Trophoblast cell (in vitro differentiated cells and primary cell): Measurements from ENCODE around the gene TEKTIP1.

Source experiments
- DNase-seq, 2 donors: peaks; one replicate each; pipeline ENCODE4 v3.0.0-alpha.2; 2016
- H2AFZ ChIP-seq: 2 replicates; pipeline ENCODE4 v1.6.1; 2013; ENCODE audit warnings: low read length, moderate library complexity, mild to moderate bottlenecking; ENCODE audit not compliant: insufficient read depth, poor library complexity
- H2AK5ac ChIP-seq: 2 replicates; pipeline ENCODE4 v1.6.1; 2013; ENCODE audit warnings: mild to moderate bottlenecking, low read length
- H2BK120ac ChIP-seq: 2 replicates; pipeline ENCODE4 v1.6.1; 2013; ENCODE audit warnings: low read length, mild to moderate bottlenecking, moderate library complexity; ENCODE audit not compliant: insufficient read depth, poor library complexity
- H2BK12ac ChIP-seq: 2 replicates; pipeline ENCODE4 v1.6.1; 2013; ENCODE audit warnings: mild to moderate bottlenecking, low read length, moderate library complexity
- H2BK5ac ChIP-seq: 2 replicates; pipeline ENCODE4 v1.6.1; 2013; ENCODE audit warnings: low read length, low read depth, moderate library complexity, mild to moderate bottlenecking; ENCODE audit not compliant: poor library complexity
- H3K14ac ChIP-seq: 2 replicates; pipeline ENCODE4 v1.6.1; 2013; ENCODE audit warnings: mild to moderate bottlenecking, low read length
- H3K18ac ChIP-seq: 2 replicates; pipeline ENCODE4 v1.6.1; 2013; ENCODE audit warnings: mild to moderate bottlenecking, low read length
- H3K23ac ChIP-seq: 2 replicates; pipeline ENCODE4 v1.6.1; 2013; ENCODE audit warnings: low read length
- H3K27ac ChIP-seq: 2 replicates; pipeline ENCODE4 v1.5.1; 2013; ENCODE audit warnings: low read depth, mild to moderate bottlenecking, inconsistent platforms, low read length, moderate library complexity
- H3K27me3 ChIP-seq: 2 replicates; pipeline ENCODE4 v1.6.1; 2013; ENCODE audit warnings: inconsistent platforms, mild to moderate bottlenecking, low read length, moderate library complexity; ENCODE audit not compliant: insufficient read depth
- H3K36me3 ChIP-seq, 2 experiments: 1 replicate in 1 of 2; 2 replicates in 1 of 2; pipeline ENCODE4 v1.6.1; 2013; ENCODE audit warnings: low read length in 2 of 2, mild to moderate bottlenecking in 2 of 2, moderate library complexity in 1 of 2; ENCODE audit not compliant: insufficient read depth in 2 of 2, control insufficient read depth in 1 of 2
- H3K4ac ChIP-seq: 2 replicates; pipeline ENCODE4 v1.6.1; 2013; ENCODE audit warnings: low read depth, mild to moderate bottlenecking, low read length, moderate library complexity
- H3K4me1 ChIP-seq, 2 experiments: 1 replicate in 1 of 2; 2 replicates in 1 of 2; pipeline ENCODE4 v1.6.1; 2013; ENCODE audit warnings: low read length in 2 of 2, mild to moderate bottlenecking in 2 of 2, moderate library complexity in 1 of 2; ENCODE audit not compliant: insufficient read depth in 2 of 2, control insufficient read depth in 1 of 2
- H3K4me2 ChIP-seq: 2 replicates; pipeline ENCODE4 v1.6.1; 2013; ENCODE audit warnings: inconsistent platforms, mild to moderate bottlenecking, low read length, moderate library complexity
- H3K4me3 ChIP-seq: 2 replicates; pipeline ENCODE4 v1.5.1; 2013; ENCODE audit warnings: mild to moderate bottlenecking, low read depth, low read length, inconsistent platforms
- H3K79me1 ChIP-seq: one replicate; pipeline ENCODE4 v1.6.1; 2013; ENCODE audit warnings: low read length
- H3K79me2 ChIP-seq: 2 replicates; pipeline ENCODE4 v1.6.1; 2013; ENCODE audit warnings: low read length, mild to moderate bottlenecking; ENCODE audit not compliant: control insufficient read depth, insufficient read depth, poor library complexity
- H3K9ac ChIP-seq: 2 replicates; pipeline ENCODE4 v1.6.1; 2013; ENCODE audit warnings: mild to moderate bottlenecking, low read length
- H3K9me3 ChIP-seq: 2 replicates; pipeline ENCODE4 v1.6.1; 2013; ENCODE audit warnings: low read depth, mild to moderate bottlenecking, control low read depth, inconsistent platforms, low read length; ENCODE audit not compliant: insufficient read depth
- H4K12ac ChIP-seq: 2 replicates; pipeline ENCODE4 v1.6.1; 2013; ENCODE audit warnings: low read depth, mild to moderate bottlenecking, low read length, moderate library complexity
- H4K8ac ChIP-seq: 2 replicates; pipeline ENCODE4 v1.6.1; 2013; ENCODE audit warnings: low read depth, mild to moderate bottlenecking, low read length, moderate library complexity
- H4K91ac ChIP-seq: one replicate; pipeline ENCODE4 v1.6.1; 2013; ENCODE audit warnings: low read depth, mild to moderate bottlenecking, low read length, moderate library complexity
- WGBS: extraction: QIAGEN DNeasy Blood & Tissue Kit; methylation state at CpG from one replicate; pipeline ENCODE4 v1.1.7; 2013; ENCODE audit warnings: missing lambda C conversion rate; ENCODE audit not compliant: insufficient read length, insufficient coverage; ENCODE audit errors: extremely low coverage; 5-methylcytosine and 5-hydroxymethylcytosine counted together

TEKTIP1 gene

GRCh38 chr19:3589949-3590348, 51.0 kb downstream of the TEKTIP1 start:
- Histone ChIP-seq H2BK120ac (no peak overlapping the region), H3K9ac (no peak overlapping the region), H3K18ac (no peak overlapping the region), H3K4me1 (peaks cover 0 to 3% of the 10 kb centered on the region in 2 experiments), H3K14ac (no peak overlapping the region), H2BK5ac (no peak overlapping the region), H3K79me2 (no peaks in the 10 kb centered on the region), H3K27ac (no peak overlapping the region), H3K27me3 (peaks cover 19% of the 10 kb centered on the region), H3K4me2 (no peak overlapping the region), H3K9me3 (peaks cover 16% of the 10 kb centered on the region), H2AK5ac (no peak overlapping the region), H4K91ac (no peak overlapping the region), H3K36me3 (no peaks in the 10 kb centered on the region), H4K12ac (no peak overlapping the region), H3K23ac (no peak overlapping the region), H4K8ac (no peak overlapping the region), H2AFZ (no peak overlapping the region), H3K4me3 (no peak overlapping the region), H2BK12ac (no peak overlapping the region), H3K4ac (no peak overlapping the region), H3K79me1 (peaks cover 2% of the 10 kb centered on the region)
- no peak for DNase-seq
- no CpG with 5 or more reads among the region's 22 CpGs for WGBS

GRCh38 chr19:3590991-3591659, 52.2 kb downstream of the TEKTIP1 start:
- Histone ChIP-seq H3K27ac (no peak overlapping the region), H3K27me3 (peaks cover 7% of the 10 kb centered on the region), H2BK5ac (no peak overlapping the region), H4K8ac (no peak overlapping the region), H3K9ac (no peak overlapping the region), H3K4me1 (no peaks in the 10 kb centered on the region), H3K14ac (no peak overlapping the region), H3K79me2 (no peaks in the 10 kb centered on the region), H3K36me3 (no peaks in the 10 kb centered on the region), H3K4ac (no peak overlapping the region), H2BK120ac (no peak overlapping the region), H2BK12ac (no peak overlapping the region), H4K12ac (no peak overlapping the region), H3K23ac (no peak overlapping the region), H3K4me2 (no peak overlapping the region), H3K79me1 (no peaks in the 10 kb centered on the region), H2AFZ (no peak overlapping the region), H3K18ac (no peak overlapping the region), H3K4me3 (no peak overlapping the region), H2AK5ac (no peak overlapping the region), H3K9me3 (peaks cover 16% of the 10 kb centered on the region), H4K91ac (no peak overlapping the region)
- no peak for DNase-seq
- no CpG with 5 or more reads among the region's 8 CpGs for WGBS

GRCh38 chr19:3591876-3592613, 53.1 kb downstream of the TEKTIP1 start:
- no peaks in the 10 kb centered on the region for H3K79me2 ChIP-seq
- no peak overlapping the region for H2AK5ac ChIP-seq
- H3K27ac ChIP-seq: no peak overlapping the region
- no peak overlapping the region for H2BK5ac ChIP-seq
- no peak overlapping the region for H2BK120ac ChIP-seq
- H3K4me1 ChIP-seq: no peaks in the 10 kb centered on the region
- H4K8ac ChIP-seq: no peak overlapping the region
- H3K23ac ChIP-seq: no peak overlapping the region
- no peaks in the 10 kb centered on the region for H3K36me3 ChIP-seq
- H3K14ac ChIP-seq: no peak overlapping the region
- no peak overlapping the region for H2BK12ac ChIP-seq
- H3K9me3 ChIP-seq: peaks cover 14% of the 10 kb centered on the region
- H3K18ac ChIP-seq: no peak overlapping the region
- H4K12ac ChIP-seq: no peak overlapping the region
- H3K4me3 ChIP-seq: no peak overlapping the region
- no peaks in the 10 kb centered on the region for H3K79me1 ChIP-seq
- no peak overlapping the region for H3K9ac ChIP-seq
- no peaks in the 10 kb centered on the region for H3K27me3 ChIP-seq
- no peak overlapping the region for H3K4me2 ChIP-seq
- H4K91ac ChIP-seq: no peak overlapping the region
- H2AFZ ChIP-seq: no peak overlapping the region
- no peak overlapping the region for H3K4ac ChIP-seq
- DNase-seq: no peak
- no CpG with 5 or more reads among the region's 9 CpGs for WGBS

GRCh38 chr19:3593156-3593555, 54.2 kb downstream of the TEKTIP1 start:
- H3K36me3 ChIP-seq: no peaks in the 10 kb centered on the region
- no peak overlapping the region for H2BK120ac ChIP-seq
- no peaks in the 10 kb centered on the region for H3K4me1 ChIP-seq
- peaks cover 14% of the 10 kb centered on the region for H3K9me3 ChIP-seq
- H3K4me2 ChIP-seq: no peak overlapping the region
- WGBS: no CpG with 5 or more reads among the region's 11 CpGs
- no peak overlapping the region for H2BK12ac ChIP-seq
- H3K79me1 ChIP-seq: no peaks in the 10 kb centered on the region
- no peak overlapping the region for H2AK5ac ChIP-seq
- H3K27me3 ChIP-seq: no peaks in the 10 kb centered on the region
- no peak overlapping the region for H3K27ac ChIP-seq
- H2BK5ac ChIP-seq: no peak overlapping the region
- no peak overlapping the region for H3K23ac ChIP-seq
- no peak overlapping the region for H3K18ac ChIP-seq
- H3K14ac ChIP-seq: no peak overlapping the region
- no peak for DNase-seq
- H3K9ac ChIP-seq: no peak overlapping the region
- no peak overlapping the region for H3K4ac ChIP-seq
- H4K8ac ChIP-seq: no peak overlapping the region
- H4K91ac ChIP-seq: no peak overlapping the region
- no peaks in the 10 kb centered on the region for H3K79me2 ChIP-seq
- no peak overlapping the region for H3K4me3 ChIP-seq
- no peak overlapping the region for H2AFZ ChIP-seq
- H4K12ac ChIP-seq: no peak overlapping the region
